SK-MEL-5 (cell line): ENCODE data around the gene ZNF385D. TPM values are rescaled to one million over a fixed set of nuclear protein-coding genes. Genes with fewer than 3 reads are reported as not detected.

Source experiments
- DNase-seq: peaks from one replicate; pipeline ENCODE4 v3.0.0-alpha.2; 2016; ENCODE audit warnings: low read depth, low spot score
- in situ Hi-C: cut with HindIII; loops from 2 replicates; pipeline ENCODE4 v1.10.0; 2016; ENCODE audit warnings: low sequenced_read_pairs, high pct_unique_total_duplicates, low pct_unique_long_range_greater_than_20kb
- total RNA-seq: library from RNA; depleted of rRNA; stranded (reverse); fragments of >200 nt; shearing (Covaris generic); gene quantifications from 2 replicates; pipeline ENCODE4 v1.2.3, GENCODE V29; 2014

Gene ZNF385D
- total RNA-seq, 1 experiment from 2014 or later, result not detected

DNA sequence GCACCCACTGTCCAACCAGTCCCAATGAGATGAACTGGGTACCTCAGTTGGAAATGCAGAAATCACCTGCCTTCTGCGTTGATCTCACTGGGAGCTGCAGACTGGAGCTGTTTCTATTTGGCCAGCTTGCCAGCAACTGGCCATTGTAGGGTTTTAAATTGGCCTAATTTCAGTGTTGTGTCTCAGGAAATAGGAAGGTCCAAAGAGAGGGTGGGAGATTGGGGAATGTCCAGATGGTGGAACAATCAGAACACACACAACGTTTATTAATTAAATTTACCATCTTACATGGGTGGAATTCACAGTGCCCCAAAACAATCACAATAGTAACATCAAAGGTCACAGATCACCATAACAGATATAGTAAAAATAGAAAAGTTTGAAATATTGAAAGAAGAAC, 189.5 kb downstream of the ZNF385D start:
- in situ Hi-C loops, result no loop called here
- DNase-seq, result no peak

DNA sequence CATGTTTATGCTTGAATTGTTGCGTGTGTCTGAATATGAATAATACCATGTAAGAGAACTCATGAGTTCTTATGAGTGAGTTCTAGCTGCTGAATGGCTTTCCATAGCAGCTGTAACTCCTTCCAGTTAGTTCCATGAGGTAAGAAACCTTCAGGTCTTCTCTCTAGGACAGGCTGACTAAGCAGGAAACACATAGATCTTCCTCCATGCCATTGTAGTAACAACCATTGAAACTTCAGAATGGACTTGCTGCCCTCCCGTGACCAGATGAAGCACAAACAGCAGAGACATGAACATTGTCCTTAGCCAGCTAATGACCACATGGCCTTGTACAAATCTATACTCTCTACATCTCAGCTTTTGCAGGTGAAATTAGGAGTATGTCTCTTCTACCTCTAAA, 200.0 kb downstream of the ZNF385D start:
- peak; percentile 48 for DNase-seq

DNA sequence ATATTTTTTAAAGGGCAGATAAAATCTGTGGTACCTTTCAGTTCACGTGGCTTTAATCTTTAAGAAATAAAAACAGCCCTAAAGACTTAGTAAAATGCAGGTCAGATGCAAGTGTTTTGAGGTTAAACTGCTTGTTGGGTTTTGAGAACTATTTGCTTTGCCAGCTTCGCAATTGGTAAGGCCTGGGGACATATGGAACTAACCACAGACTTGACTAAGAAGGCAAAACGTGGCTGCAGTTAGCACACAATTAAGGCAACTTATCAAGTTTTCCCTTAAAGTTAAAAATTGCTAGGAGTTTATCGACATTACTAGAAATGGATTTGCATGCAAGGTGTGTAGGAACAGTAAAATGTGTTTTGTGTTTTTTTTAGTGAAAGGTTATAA, 206.9 kb downstream of the ZNF385D start:
- DNase-seq, result no peak

More for the DNA sequence above, 200.0 kb downstream of the ZNF385D start:
- in situ Hi-C loops, result no loop called here

DNA sequence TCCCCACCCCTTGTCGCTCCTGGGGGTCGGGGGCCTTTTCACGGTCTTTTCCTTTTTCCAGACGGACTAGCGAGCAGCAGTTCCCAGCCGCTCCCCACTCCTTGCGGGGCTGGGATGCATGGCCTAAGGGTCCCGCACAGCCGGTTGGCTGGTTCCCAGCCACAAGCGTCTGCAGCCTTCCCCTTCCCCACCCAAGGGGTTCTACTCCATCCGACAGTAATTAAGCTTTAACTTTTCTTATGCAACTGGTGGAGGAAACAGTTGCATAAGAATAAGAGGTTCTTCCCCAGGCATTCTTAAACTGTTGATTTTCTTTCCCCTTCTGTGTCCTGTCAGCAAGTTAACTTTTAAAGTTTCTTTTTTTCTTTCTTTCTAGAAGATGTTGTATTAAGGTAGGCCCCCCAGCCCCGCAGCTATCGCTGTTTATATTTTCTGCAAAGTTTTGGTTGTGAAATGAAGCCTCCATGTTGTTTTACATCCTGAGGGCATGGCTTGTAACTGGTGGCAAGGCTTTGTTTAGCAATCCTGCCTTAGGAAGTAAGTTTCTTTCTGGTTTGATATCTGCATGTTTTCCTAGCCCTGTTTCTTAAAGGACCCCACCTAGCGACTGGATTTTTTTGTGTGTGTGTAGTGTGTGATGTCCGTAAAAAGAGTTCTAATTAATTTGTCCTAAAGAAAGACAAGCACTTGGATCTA, 207.5 kb downstream of the ZNF385D start:
- in situ Hi-C loops, result no loop called here
- DNase-seq, result no peak

More for the DNA sequence above, 206.9 kb downstream of the ZNF385D start:
- in situ Hi-C loops, result no loop called here

DNA sequence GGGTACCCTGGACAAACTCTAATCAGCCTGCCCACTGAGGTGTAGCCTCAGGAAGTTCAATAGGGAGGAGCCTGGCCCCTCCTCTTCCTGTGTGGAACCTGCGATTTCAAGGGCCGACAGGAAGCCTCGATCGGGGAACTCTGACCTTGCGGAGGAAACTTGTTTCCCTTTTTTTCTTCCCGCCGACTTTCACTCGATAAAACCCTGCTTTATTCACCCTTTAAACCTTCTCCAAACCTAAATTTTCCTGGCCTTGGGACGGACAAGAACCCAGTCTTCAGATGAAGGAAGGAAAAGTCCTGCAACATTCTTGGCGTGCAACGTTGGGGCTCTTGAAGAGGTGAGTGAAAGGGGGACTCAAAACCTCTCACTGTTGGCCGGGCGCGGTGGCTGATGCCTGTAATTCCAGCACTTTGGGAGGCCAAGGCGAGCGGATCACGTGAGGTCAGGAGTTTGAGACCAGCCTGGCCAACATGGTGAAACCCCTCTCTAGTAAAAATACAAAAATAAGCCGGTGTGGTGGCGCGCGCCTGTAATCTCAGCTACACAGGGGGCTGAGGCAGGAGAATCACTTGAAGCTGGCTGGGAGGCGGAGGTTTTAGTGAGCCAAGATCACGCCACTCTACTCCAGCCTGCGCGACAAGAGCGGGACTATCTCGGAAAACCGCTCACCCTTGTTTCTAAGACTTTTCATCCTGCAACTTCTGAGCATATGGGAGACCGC, 208.2 kb downstream of the ZNF385D start:
- DNase-seq, result no peak
- in situ Hi-C loops, result no loop called here

DNA sequence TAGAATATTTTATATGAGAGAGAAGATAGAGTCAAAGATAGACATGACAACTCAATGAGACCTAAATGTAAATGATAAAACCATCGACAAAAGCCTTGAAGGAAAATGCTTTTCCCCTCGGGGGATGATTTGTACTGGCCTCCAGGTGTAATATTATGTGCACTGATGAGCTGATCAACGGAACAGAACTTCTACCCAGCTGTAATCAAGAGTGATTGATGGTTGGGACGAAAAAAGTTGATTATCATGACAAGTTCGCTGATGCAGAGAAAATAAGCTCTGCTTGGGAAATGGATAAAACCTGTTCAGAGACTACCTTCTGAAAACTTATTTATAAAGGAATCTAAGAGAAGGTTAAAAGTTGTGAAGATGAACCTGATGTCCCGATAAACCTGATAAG, 210.7 kb downstream of the ZNF385D start:
- in situ Hi-C loops, result no loop called here
- no peak for DNase-seq

DNA sequence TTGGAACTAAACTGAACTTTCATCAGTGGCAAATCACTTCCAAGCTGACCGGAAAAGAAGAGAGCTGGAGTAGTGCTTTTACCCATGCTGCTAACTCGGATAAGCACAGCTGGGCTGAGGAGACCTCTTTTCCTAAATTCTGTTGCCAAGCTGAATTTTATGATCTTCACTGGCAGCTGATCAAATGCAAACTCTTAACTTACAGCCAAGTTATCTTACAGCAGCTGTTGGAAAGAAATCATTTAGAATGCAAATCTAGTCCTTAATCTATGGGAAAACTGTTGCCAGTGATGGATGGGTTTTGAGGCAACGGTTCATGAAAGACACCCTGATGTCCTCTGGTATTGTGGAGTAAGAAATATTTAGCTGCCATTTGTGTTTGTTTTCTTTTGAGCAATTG, 216.5 kb downstream of the ZNF385D start:
- DNase-seq, result no peak
- in situ Hi-C loops, result no loop called here

DNA sequence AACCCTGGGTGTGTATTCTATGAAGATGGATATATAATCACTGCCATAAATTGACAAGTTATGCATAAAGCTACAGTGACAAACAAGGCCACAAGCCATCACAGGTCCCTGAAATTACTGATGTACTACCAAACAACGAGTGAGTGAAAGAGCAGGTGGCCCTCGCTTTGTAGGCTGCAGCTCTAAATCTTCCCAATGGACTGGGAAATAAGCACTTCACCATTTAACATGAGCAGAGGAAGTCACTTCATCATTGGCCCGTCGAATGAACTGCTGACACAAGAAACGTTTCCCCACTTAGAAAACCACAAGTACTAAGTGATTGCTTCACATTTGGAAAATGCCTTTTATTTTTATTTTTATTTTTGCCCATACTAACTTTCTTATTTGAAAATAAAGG, 218.0 kb downstream of the ZNF385D start:
- in situ Hi-C loops, result no loop called here
- no peak for DNase-seq

DNA sequence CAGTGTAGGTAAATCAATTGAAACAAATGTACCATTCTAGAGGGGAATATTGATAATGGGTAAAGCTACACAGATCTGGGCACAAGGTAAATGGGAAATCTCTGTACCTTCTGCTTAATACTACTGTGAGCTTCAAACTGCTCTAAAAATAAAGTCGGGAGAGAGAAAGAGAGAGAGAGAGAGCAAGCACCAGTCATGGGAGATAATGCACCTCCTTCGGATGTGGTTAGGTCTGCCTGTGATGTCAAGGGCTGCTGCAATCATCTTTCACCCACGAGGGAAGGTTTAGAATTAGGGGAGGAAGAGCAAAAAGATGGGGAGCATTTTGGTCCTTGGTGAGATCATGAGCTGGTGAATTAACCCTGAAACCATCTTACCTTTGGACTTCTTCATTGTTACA, 219.1 kb downstream of the ZNF385D start:
- in situ Hi-C loops, result no loop called here
- DNase-seq, result no peak

DNA sequence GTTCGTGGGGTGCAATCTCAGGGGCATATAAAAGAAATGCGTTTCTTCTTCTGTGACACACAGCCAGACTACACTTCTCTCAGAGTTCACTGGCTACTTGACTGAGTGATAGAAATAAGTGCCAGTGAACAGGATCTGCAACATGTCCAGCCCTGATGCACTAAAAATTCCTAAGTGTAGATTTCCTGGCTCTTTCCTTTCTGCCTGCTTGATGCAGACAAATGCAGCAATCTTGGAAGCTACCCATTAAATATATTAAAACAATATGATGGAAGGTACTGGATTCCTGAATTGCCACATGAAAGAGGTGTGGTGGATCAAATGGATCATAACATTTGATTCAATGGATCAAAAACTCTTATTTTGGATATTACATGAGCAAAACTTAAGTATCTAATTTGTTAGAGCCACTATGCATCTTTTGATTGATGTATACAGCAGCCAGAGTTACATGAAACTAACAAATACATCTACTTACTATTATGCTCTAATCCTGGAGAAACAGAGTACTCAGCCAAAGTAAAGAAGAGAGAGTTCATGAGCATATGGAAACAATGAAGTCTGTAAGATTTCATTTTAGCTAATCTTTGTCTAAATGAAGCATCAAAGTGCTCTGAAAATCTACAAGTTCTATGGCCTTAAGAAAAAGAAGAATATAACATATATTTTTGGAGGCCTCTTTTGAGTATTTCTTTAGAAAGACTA, 222.6 kb downstream of the ZNF385D start:
- in situ Hi-C loops, result no loop called here
- no peak for DNase-seq

DNA sequence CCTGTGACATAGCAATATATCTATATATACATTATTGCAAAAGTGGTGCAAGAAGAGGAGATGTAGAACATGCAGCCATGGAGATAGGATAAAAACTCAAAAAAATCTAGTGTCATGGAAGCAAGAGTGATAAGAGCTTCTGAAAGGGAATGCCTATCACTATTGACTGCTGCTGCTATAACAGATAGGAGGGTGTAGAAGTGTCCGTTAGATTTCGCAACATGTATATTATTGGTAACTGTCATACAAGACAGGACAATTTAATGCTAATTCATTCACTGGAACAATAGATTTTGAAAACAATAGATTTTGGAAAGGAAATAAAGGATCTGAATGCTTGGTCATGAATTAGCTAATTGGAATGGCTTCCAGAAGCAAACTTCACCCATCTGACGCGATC, 224.5 kb downstream of the ZNF385D start:
- in situ Hi-C loops, result no loop called here

DNA sequence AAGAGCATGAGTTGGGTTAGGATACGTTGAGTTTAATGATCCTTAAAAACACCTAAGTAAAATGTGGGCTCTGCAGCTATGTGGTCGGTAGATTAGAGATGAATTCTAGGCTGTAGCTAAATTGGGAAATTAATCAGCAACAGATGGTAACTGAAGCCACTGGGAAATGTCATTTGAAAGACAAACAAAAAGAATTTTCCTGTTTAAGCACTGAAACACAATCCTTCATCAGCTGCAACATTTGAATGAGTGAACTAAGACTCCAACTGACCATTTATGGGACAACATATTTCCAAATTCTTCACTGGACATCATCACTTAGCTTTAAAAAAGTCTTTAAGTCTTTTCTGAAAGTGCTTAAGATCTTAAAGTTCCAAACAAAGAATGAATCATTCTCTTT, 226.9 kb downstream of the ZNF385D start:
- in situ Hi-C loops, result no loop called here
- DNase-seq, result no peak

More for the DNA sequence above, 224.5 kb downstream of the ZNF385D start:
- no peak for DNase-seq

DNA sequence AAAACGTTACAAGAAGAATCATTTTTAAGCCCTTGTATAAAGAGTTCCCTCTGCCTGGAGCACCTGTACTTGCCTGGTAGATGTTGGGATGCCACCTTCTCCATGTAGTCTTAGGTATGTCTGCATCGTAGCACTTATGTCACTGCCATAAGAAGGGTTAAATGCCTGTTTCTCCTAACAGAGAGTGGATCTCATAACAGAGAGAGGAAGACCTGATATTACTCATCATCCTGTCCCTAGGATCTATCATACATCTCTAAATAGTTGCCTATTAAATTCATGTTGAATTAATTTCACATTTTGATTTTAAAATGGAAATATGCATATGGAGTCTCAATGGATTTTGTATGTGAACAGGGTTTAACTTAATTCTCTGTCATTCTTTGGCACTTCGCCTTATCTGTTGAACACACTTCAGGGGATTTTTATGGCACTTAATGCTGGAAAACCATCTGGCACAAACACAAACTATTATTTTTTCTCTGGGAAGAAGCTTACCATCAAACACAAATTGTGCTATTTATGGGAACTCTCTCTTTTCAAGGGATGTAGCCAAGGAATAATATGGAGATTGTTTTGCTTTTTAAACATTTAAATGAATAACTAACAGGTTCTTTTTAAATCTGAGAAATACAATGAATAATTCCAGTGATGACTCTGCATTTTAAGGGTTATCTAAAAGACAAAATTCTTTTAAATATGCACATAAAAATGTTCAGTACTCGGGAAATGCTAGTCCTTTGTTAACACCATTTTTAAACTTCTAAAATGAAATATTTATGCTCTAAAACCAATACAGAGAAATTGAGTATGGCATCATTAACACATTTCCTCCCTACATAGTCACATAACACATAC, 230.7 kb downstream of the ZNF385D start:
- DNase-seq, result no peak
- in situ Hi-C loops, result no loop called here

DNA sequence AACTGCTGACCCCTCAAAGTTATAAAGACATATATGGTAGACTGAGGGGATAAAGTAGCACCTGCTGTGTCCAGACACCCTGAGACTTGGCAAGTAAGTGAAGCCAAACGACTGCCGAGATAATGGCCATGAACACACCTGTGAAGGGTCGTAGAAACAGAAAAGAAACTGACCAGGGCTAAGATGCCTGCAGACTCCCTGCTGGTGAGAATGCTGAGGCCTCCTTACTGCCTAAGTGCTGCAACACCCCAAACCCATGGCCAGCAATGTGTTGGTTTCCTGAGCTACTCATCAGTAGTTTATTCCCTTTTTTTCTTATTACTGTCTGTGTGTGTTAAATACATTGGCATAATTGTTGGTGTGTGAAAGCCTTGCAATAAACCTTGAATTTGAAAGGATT, 233.8 kb downstream of the ZNF385D start:
- in situ Hi-C loops, result no loop called here
- DNase-seq, result no peak

DNA sequence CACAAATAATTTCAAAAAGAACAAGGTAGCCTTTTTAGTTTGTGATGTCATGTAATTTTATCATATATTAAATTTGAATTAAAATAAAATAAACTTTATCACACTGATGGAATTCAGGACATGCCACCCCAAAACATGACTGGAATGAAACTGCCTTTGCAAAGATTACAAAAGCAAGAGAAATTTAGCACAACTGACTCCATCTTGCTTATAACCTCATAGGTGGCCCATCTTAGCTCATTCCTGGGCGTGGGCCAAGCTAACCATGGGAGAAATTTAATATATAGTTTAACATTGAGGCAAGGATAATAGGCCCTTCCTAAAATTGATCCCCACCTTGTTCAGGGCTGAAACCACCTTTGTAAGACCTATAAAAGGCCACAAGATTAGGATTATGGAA, 235.6 kb downstream of the ZNF385D start:
- no peak for DNase-seq
- in situ Hi-C loops, result no loop called here

DNA sequence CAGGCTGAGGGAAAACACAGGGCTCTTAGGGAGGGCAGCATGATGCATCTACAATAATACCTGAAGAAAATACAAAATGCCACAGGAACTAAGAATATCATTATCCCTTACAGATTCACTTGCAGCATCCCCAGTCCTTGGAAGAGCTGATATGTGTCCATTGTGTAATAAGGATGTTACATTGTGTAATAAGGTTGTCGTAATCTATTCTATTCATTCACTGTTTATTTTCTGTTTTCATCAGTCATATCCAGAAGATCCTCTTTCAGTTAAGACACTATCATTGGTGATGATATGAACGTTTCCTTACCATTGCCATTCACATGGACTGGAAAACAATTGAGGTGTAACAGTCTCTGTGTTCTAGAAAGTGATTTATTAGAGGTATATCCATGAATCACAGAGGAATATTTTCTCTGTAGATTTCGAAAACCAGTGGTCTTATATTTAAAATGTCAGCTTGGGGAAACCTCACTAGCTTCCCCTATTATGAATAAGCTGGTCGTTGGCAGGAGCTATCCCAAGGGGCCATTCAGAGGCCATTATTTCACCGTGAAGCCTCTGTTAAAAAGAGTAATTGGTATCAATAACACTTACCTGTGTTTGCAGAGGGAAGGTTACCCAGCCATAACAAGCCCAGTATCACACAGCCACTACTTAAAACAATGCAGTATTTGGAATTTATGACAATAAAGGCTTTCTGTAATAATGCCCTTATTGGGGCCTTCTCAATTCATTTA, 241.1 kb downstream of the ZNF385D start:
- no peak for DNase-seq
- in situ Hi-C loops, result no loop called here

DNA sequence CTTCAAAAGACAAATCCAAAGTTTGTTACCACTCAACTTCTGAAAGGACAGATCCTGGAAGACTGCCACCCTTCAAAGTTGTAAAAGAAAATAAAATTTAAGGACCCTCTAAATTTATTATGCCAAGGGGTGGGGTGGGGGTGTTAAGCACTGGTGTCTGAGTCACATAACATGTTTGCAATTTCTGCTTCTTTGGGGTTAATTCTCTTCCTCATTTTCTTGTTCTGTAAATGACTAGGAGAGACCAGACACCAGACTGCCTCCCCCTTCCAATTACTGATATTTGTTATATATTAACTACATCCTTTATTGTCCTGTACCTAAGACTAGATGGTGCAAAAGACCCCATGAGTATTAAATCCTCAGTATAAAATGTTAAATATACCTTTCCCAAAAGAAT, 242.8 kb downstream of the ZNF385D start:
- in situ Hi-C loops, result no loop called here
- DNase-seq, result no peak
